H9 (cell line): ENCODE results near the gene UPF2. TPM values are rescaled to one million over a fixed set of nuclear protein-coding genes. Genes with fewer than 3 reads are reported as not detected.

ENCODE experiments used
- DNase-seq: peaks from one replicate; pipeline ENCODE4 v3.0.0-alpha.2; 2017
- H2AFZ ChIP-seq: one replicate; pipeline ENCODE4 v1.6.1; 2013; ENCODE audit warnings: mild to moderate bottlenecking, low read length, control low read depth, moderate library complexity
- H2AK5ac ChIP-seq: 2 replicates; pipeline ENCODE4 v1.6.1; 2013; ENCODE audit warnings: low read length, control low read depth, mixed read lengths; ENCODE audit not compliant: insufficient read length
- H2BK120ac ChIP-seq: one replicate; pipeline ENCODE4 v1.6.1; 2013; ENCODE audit warnings: low read depth, mild to moderate bottlenecking, low read length, control low read depth, inconsistent platforms; ENCODE audit not compliant: poor library complexity, severe bottlenecking
- H2BK12ac ChIP-seq: 2 replicates; pipeline ENCODE4 v1.6.1; 2013; ENCODE audit warnings: low read length, control low read depth, mixed read lengths, low read depth; ENCODE audit not compliant: insufficient read length
- H2BK15ac ChIP-seq: 2 replicates; pipeline ENCODE4 v1.6.1; 2013; ENCODE audit warnings: low read depth, low read length, control low read depth
- H2BK20ac ChIP-seq: one replicate; pipeline ENCODE4 v1.6.1; 2013; ENCODE audit warnings: low read depth, mild to moderate bottlenecking, low read length, control low read depth, inconsistent platforms; ENCODE audit not compliant: poor library complexity, severe bottlenecking
- H2BK5ac ChIP-seq: 2 replicates; pipeline ENCODE4 v1.6.1; 2013; ENCODE audit warnings: low read length, control low read depth, mixed read lengths; ENCODE audit not compliant: insufficient read length
- H3K14ac ChIP-seq: 2 replicates; pipeline ENCODE4 v1.6.1; 2013; ENCODE audit warnings: low read length, control low read depth; ENCODE audit not compliant: insufficient read depth
- H3K18ac ChIP-seq: 2 replicates; pipeline ENCODE4 v1.6.1; 2013; ENCODE audit warnings: low read depth, mild to moderate bottlenecking, mixed read lengths, low read length, control low read depth; ENCODE audit not compliant: insufficient read length
- H3K23ac ChIP-seq: 2 replicates; pipeline ENCODE4 v1.6.1; 2013; ENCODE audit warnings: low read length, control low read depth, mixed read lengths, low read depth; ENCODE audit not compliant: insufficient read length
- H3K23me2 ChIP-seq: 2 replicates; pipeline ENCODE4 v1.6.1; 2013; ENCODE audit warnings: low read depth, mild to moderate bottlenecking, mixed read lengths, low read length, control low read depth; ENCODE audit not compliant: insufficient read length, poor library complexity, severe bottlenecking
- H3K27ac ChIP-seq: 2 replicates; pipeline ENCODE4 v1.5.1; 2013; ENCODE audit warnings: low read length, control low read depth, mixed read lengths, low read depth; ENCODE audit not compliant: insufficient read length
- H3K27me3 ChIP-seq: 2 replicates; pipeline ENCODE4 v1.6.1; 2013; ENCODE audit warnings: low read length, control low read depth, inconsistent platforms; ENCODE audit not compliant: insufficient read depth
- H3K4ac ChIP-seq: 2 replicates; pipeline ENCODE4 v1.6.1; 2013; ENCODE audit warnings: low read depth, mild to moderate bottlenecking, control low read depth, inconsistent platforms, low read length, moderate library complexity
- H3K4me1 ChIP-seq: 2 replicates; pipeline ENCODE4 v1.6.1; 2013; ENCODE audit warnings: low read length, control low read depth, inconsistent platforms; ENCODE audit not compliant: insufficient read depth
- H3K4me2 ChIP-seq: 2 replicates; pipeline ENCODE4 v1.6.1; 2013; ENCODE audit warnings: low read length, control low read depth, mixed read lengths; ENCODE audit not compliant: insufficient read length, insufficient read depth
- H3K56ac ChIP-seq: 2 replicates; pipeline ENCODE4 v1.6.1; 2013; ENCODE audit warnings: low read depth, mild to moderate bottlenecking, mixed read lengths, low read length, control low read depth; ENCODE audit not compliant: insufficient read length
- H3K79me1 ChIP-seq: 2 replicates; pipeline ENCODE4 v1.6.1; 2013; ENCODE audit warnings: low read depth, mild to moderate bottlenecking, moderate library complexity, low read length, control low read depth, inconsistent platforms; ENCODE audit not compliant: insufficient read depth, poor library complexity, severe bottlenecking
- H3K79me2 ChIP-seq: 2 replicates; pipeline ENCODE4 v1.6.1; 2013; ENCODE audit warnings: low read length, control low read depth, inconsistent platforms; ENCODE audit not compliant: insufficient read depth
- H3K9ac ChIP-seq: 2 replicates; pipeline ENCODE4 v1.6.1; 2013; ENCODE audit warnings: low read length, control low read depth, mixed read lengths; ENCODE audit not compliant: insufficient read length; ENCODE audit errors: extremely low read depth
- H3K9me3 ChIP-seq: one replicate; pipeline ENCODE4 v1.6.1; 2013; ENCODE audit warnings: low read depth, low read length, inconsistent platforms; ENCODE audit not compliant: control insufficient read depth
- H3T11ph ChIP-seq: one replicate; pipeline ENCODE4 v1.6.1; 2013; ENCODE audit warnings: mild to moderate bottlenecking, low read length, control low read depth, inconsistent platforms
- H4K20me1 ChIP-seq: one replicate; pipeline ENCODE4 v1.6.1; 2013; ENCODE audit not compliant: control insufficient read depth, insufficient read length, insufficient read depth
- H4K5ac ChIP-seq: 2 replicates; pipeline ENCODE4 v1.6.1; 2013; ENCODE audit warnings: low read depth, mild to moderate bottlenecking, mixed read lengths, low read length, control low read depth; ENCODE audit not compliant: insufficient read length
- H4K8ac ChIP-seq: replicated peaks from 2 replicates; pipeline ENCODE4 v1.6.1; 2013; ENCODE audit warnings: low read length, control low read depth, mixed read lengths, low read depth; ENCODE audit not compliant: insufficient read length
- H4K91ac ChIP-seq: 2 replicates; pipeline ENCODE4 v1.6.1; 2013; ENCODE audit warnings: low read depth, mild to moderate bottlenecking, moderate library complexity, mixed read lengths, low read length, control low read depth; ENCODE audit not compliant: insufficient read length
- H3K27ac Mint-ChIP-seq, 3 experiments: 2 replicates in 2 of 3; 3 replicates in 1 of 3; pipeline ENCODE4 v1.8.0; 2020 to 2021; ENCODE audit warnings: mixed read lengths in 3 of 3, mild to moderate bottlenecking in 1 of 3, moderate library complexity in 1 of 3
- H3K27me3 Mint-ChIP-seq: 2 replicates; pipeline ENCODE4 v1.8.0; 2021; ENCODE audit warnings: low read depth, mild to moderate bottlenecking, moderate library complexity, mixed read lengths
- H3K36me3 Mint-ChIP-seq, 3 experiments: 2 replicates in 2 of 3; 3 replicates in 1 of 3; pipeline ENCODE4 v1.8.0; 2020 to 2021; ENCODE audit warnings: low read depth in 3 of 3, mixed read lengths in 3 of 3; ENCODE audit not compliant: insufficient read depth in 1 of 3
- H3K4me1 Mint-ChIP-seq, 2 experiments: 2 replicates each; pipeline ENCODE4 v1.8.0; 2020; ENCODE audit warnings: mixed read lengths in 2 of 2
- H3K4me3 Mint-ChIP-seq, 2 experiments: 2 replicates in 1 of 2; 3 replicates in 1 of 2; pipeline ENCODE4 v1.8.0; 2020 to 2021; ENCODE audit warnings: mild to moderate bottlenecking in 2 of 2, mixed read lengths in 2 of 2, moderate library complexity in 1 of 2
- H3K9me3 Mint-ChIP-seq, 2 experiments: 2 replicates in 1 of 2; 3 replicates in 1 of 2; pipeline ENCODE4 v1.8.0; 2020; ENCODE audit warnings: mild to moderate bottlenecking in 2 of 2, mixed read lengths in 2 of 2, moderate library complexity in 1 of 2
- CTCF ChIP-seq: fragments of 200-600 bp; sonication (generic); conservative IDR thresholded peaks from 3 replicates; pipeline ENCODE4 v1.8.0; 2021; ENCODE audit warnings: antibody characterized with exemption, mild to moderate bottlenecking
- WGBS: extraction: QIAGEN DNeasy Blood & Tissue Kit; methylation state at CpG from one replicate; pipeline ENCODE4 v1.1.7; 2013; ENCODE audit warnings: missing lambda C conversion rate, low lambda C conversion rate, mixed read lengths; ENCODE audit not compliant: insufficient read length; ENCODE audit errors: extremely low coverage; 5-methylcytosine and 5-hydroxymethylcytosine counted together
- total RNA-seq: library from RNA; stranded (reverse); gene quantifications from 2 replicates; pipeline ENCODE4 v1.2.1, GENCODE V29; 2021

The UPF2 gene
- total RNA-seq, 1 experiment from 2014 or later = 34.1 TPM

GRCh38 chr10:11887381-11888227 is 155.0 kb downstream of the UPF2 start:
- Histone ChIP-seq H2AK5ac (no peak overlapping the region), H3K56ac (no peak overlapping the region), H3K23ac (no peak overlapping the region), H4K91ac (no peak overlapping the region), H3K4me2 (no peak overlapping the region), H3K4me1 (no peaks in the 10 kb centered on the region), H4K8ac (no peak overlapping the region), H2BK12ac (no peak overlapping the region), H3K18ac (no peak overlapping the region), H3K27ac (no peak overlapping the region), H2BK120ac (no peak overlapping the region), H4K5ac (no peak overlapping the region), H2BK15ac (no peak overlapping the region), H2BK20ac (no peak overlapping the region), H3T11ph (no peak overlapping the region), H3K4ac (no peak overlapping the region), H4K20me1 (no peaks in the 10 kb centered on the region), H3K79me1 (no peaks in the 10 kb centered on the region), H3K14ac (no peak overlapping the region), H2BK5ac (no peak overlapping the region), H2AFZ (no peak overlapping the region), H3K23me2 (no peaks in the 10 kb centered on the region), H3K79me2 (no peaks in the 10 kb centered on the region), H3K9ac (no peak overlapping the region), H3K27me3 (no peaks in the 10 kb centered on the region), H3K9me3 (no peaks in the 10 kb centered on the region)
- H3K36me3 Mint-ChIP-seq = no peaks in the 10 kb centered on the region
- no peaks in the 10 kb centered on the region; a peak in 2 of 5 replicates for H3K9me3 Mint-ChIP-seq
- no peak overlapping the region for H3K4me3 Mint-ChIP-seq
- no peaks in the 10 kb centered on the region for H3K27me3 Mint-ChIP-seq
- H3K27ac Mint-ChIP-seq = no peak overlapping the region
- H3K4me1 Mint-ChIP-seq = no peaks in the 10 kb centered on the region
- DNase-seq = no peak
- no peak for TF ChIP-seq CTCF
- WGBS = no CpG with 5 or more reads among the region's 16 CpGs
